H1 (cell line): ENCODE data around the gene ADRB2. TPM values are rescaled to one million over a fixed set of nuclear protein-coding genes. Genes with fewer than 3 reads are reported as not detected.

Experiments
- CTCF ChIA-PET: fragments of 300-600 bp; sonication (Branson Sonifier 250); formaldehyde crosslinking; loops from one replicate; lab custom pipeline; 2021; ENCODE audit not compliant: partially characterized antibody; lab: Charles Lee
- POLR2A ChIA-PET: fragments of 300-600 bp; sonication (Branson Sonifier 250); formaldehyde crosslinking; loops from one replicate; lab custom pipeline; 2021; ENCODE audit warnings: inconsistent platforms; ENCODE audit not compliant: partially characterized antibody; lab: Charles Lee
- DNase-seq, 2 experiments: peaks; one replicate each; pipeline versions ENCODE4 v3.0.0 to v3.0.0-alpha.2; 2010 to 2022; ENCODE audit warnings: low spot score in 2 of 2, low read depth in 1 of 2, mixed read lengths in 1 of 2
- FAIRE-seq: peaks from 2 replicates; lab custom pipeline; 2011; peaks lifted over from hg19 to GRCh38; lab: Jason Lieb, UNC
- H2AFZ ChIP-seq: 2 replicates; pipeline ENCODE4 v1.8.1; 2012; ENCODE audit warnings: low read length, inconsistent platforms
- H2AK5ac ChIP-seq: 2 replicates; pipeline ENCODE4 v1.6.1; 2013; ENCODE audit warnings: low read depth, low read length
- H2BK120ac ChIP-seq: replicated peaks from 2 replicates; pipeline ENCODE3; 2013; ENCODE audit warnings: low read depth, low read length, inconsistent platforms
- H2BK12ac ChIP-seq: 2 replicates; pipeline ENCODE4 v1.6.1; 2013; ENCODE audit warnings: low read depth, low read length
- H2BK15ac ChIP-seq: 2 replicates; pipeline ENCODE4 v1.6.1; 2013; ENCODE audit warnings: low read length
- H2BK20ac ChIP-seq: 2 replicates; pipeline ENCODE4 v1.6.1; 2013; ENCODE audit warnings: low read length
- H2BK5ac ChIP-seq: 2 replicates; pipeline ENCODE4 v1.6.1; 2013; ENCODE audit warnings: low read depth, low read length
- H3K14ac ChIP-seq: 2 replicates; pipeline ENCODE4 v1.6.1; 2013; ENCODE audit warnings: inconsistent platforms; ENCODE audit not compliant: insufficient read length
- H3K18ac ChIP-seq: 2 replicates; pipeline ENCODE4 v1.6.1; 2013; ENCODE audit warnings: low read length; ENCODE audit errors: extremely low read depth
- H3K23ac ChIP-seq: 2 replicates; pipeline ENCODE4 v1.6.1; 2013; ENCODE audit warnings: inconsistent platforms; ENCODE audit not compliant: insufficient read length
- H3K23me2 ChIP-seq: 2 replicates; pipeline ENCODE4 v1.6.1; 2013; ENCODE audit warnings: low read depth, low read length
- H3K27ac ChIP-seq: 2 replicates; pipeline ENCODE4 v1.6.1; 2011; ENCODE audit warnings: low read depth, low read length, inconsistent platforms
- H3K27me3 ChIP-seq, 4 experiments: replicated peaks in 1 of 4; 1 replicate in 1 of 4; 2 replicates in 3 of 4; pipeline versions ENCODE4 v1.6.1 to v1.8.1; 2011 to 2013; ENCODE audit warnings: low read length in 3 of 4, mild to moderate bottlenecking in 3 of 4, inconsistent platforms in 2 of 4, mixed read lengths in 2 of 4, moderate library complexity in 1 of 4; ENCODE audit not compliant: control insufficient read depth in 3 of 4, insufficient read depth in 3 of 4; ENCODE audit errors: extremely low read depth in 1 of 4
- H3K36me3 ChIP-seq, 4 experiments: 2 replicates each; pipeline versions ENCODE4 v1.6.1 to v1.8.1; 2011 to 2013; ENCODE audit warnings: mild to moderate bottlenecking in 4 of 4, low read length in 3 of 4, moderate library complexity in 2 of 4, control low read depth in 1 of 4, inconsistent platforms in 1 of 4; ENCODE audit not compliant: insufficient read depth in 4 of 4, control insufficient read depth in 2 of 4
- H3K4ac ChIP-seq: replicated peaks from 2 replicates; pipeline ENCODE3; 2013; ENCODE audit warnings: low read length, low read depth, mixed read lengths, inconsistent platforms; ENCODE audit not compliant: insufficient read length
- H3K4me1 ChIP-seq, 4 experiments: replicated peaks in 1 of 4; 1 replicate in 1 of 4; 2 replicates in 3 of 4; pipeline versions ENCODE4 v1.6.1 to v1.8.1; 2011 to 2013; ENCODE audit warnings: low read length in 3 of 4, inconsistent platforms in 2 of 4, mixed read lengths in 1 of 4; ENCODE audit not compliant: insufficient read depth in 4 of 4, control insufficient read depth in 3 of 4
- H3K4me2 ChIP-seq, 2 experiments: 2 replicates each; pipeline versions ENCODE4 v1.6.1 to v1.8.1; 2011 to 2013; ENCODE audit warnings: low read depth in 2 of 2, low read length in 2 of 2, control low read depth in 1 of 2, inconsistent platforms in 1 of 2, mild to moderate bottlenecking in 1 of 2; ENCODE audit not compliant: insufficient read depth in 1 of 2
- H3K4me3 ChIP-seq, 4 experiments: fragments of 200-600, 300-600 bp in 1 of 4; sonication (generic), shearing (Covaris generic), sonication (Bioruptor Twin) in 1 of 4; 2 replicates each; pipeline versions ENCODE4 v1.5.1 to v1.8.1; 2011 to 2016; ENCODE audit warnings: low read length in 4 of 4, low read depth in 3 of 4, control low read depth in 2 of 4, inconsistent platforms in 2 of 4, mild to moderate bottlenecking in 2 of 4, mixed read lengths in 1 of 4, moderate library complexity in 1 of 4; ENCODE audit not compliant: insufficient read depth in 2 of 4; ENCODE audit errors: extremely low read depth in 1 of 4
- H3K56ac ChIP-seq: replicated peaks from 2 replicates; pipeline ENCODE3; 2013; ENCODE audit warnings: low read depth, mild to moderate bottlenecking, mixed read lengths, low read length, inconsistent platforms; ENCODE audit not compliant: insufficient read length
- H3K79me1 ChIP-seq: 2 replicates; pipeline ENCODE4 v1.6.1; 2013; ENCODE audit warnings: low read depth, low read length, control low read depth
- H3K79me2 ChIP-seq, 2 experiments: 2 replicates each; pipeline versions ENCODE4 v1.6.1 to v1.8.1; 2012 to 2013; ENCODE audit warnings: low read length in 2 of 2, mild to moderate bottlenecking in 2 of 2, inconsistent platforms in 1 of 2; ENCODE audit not compliant: insufficient read depth in 2 of 2, control insufficient read depth in 1 of 2
- H3K9ac ChIP-seq, 4 experiments: replicated peaks in 1 of 4; 1 replicate in 1 of 4; 2 replicates in 3 of 4; pipeline versions ENCODE4 v1.6.1 to v1.8.1; 2011 to 2013; ENCODE audit warnings: low read depth in 3 of 4, low read length in 3 of 4, control low read depth in 2 of 4, mild to moderate bottlenecking in 2 of 4, moderate library complexity in 2 of 4, inconsistent platforms in 1 of 4; ENCODE audit errors: extremely low read depth in 1 of 4
- H3K9me3 ChIP-seq, 2 experiments: 2 replicates each; pipeline versions ENCODE4 v1.6.1 to v1.8.1; 2012 to 2013; ENCODE audit warnings: mild to moderate bottlenecking in 2 of 2, moderate library complexity in 2 of 2, control low read depth in 1 of 2, inconsistent platforms in 1 of 2, low read depth in 1 of 2, low read length in 1 of 2, mixed read lengths in 1 of 2; ENCODE audit not compliant: insufficient read depth in 2 of 2
- H4K20me1 ChIP-seq, 2 experiments: replicated peaks in 1 of 2; 2 replicates each; pipeline versions ENCODE3 to v1.8.1; 2011 to 2013; ENCODE audit warnings: inconsistent platforms in 2 of 2, low read length in 2 of 2, mild to moderate bottlenecking in 1 of 2; ENCODE audit not compliant: insufficient read depth in 2 of 2, control insufficient read depth in 1 of 2
- H4K5ac ChIP-seq: 2 replicates; pipeline ENCODE4 v1.6.1; 2013; ENCODE audit warnings: low read length, low read depth, mixed read lengths, inconsistent platforms; ENCODE audit not compliant: insufficient read length
- H4K8ac ChIP-seq: 2 replicates; pipeline ENCODE4 v1.8.0; 2013; ENCODE audit warnings: mild to moderate bottlenecking, moderate library complexity, low read length, inconsistent platforms; ENCODE audit not compliant: insufficient read depth; ENCODE audit errors: extremely low read depth
- H4K91ac ChIP-seq: replicated peaks from 2 replicates; pipeline ENCODE3; 2013; ENCODE audit warnings: low read length, mixed read lengths, inconsistent platforms; ENCODE audit not compliant: insufficient read length
- CEBPB ChIP-seq: IDR thresholded peaks from 2 replicates; pipeline ENCODE4 v1.6.1; 2012; ENCODE audit warnings: low read depth, low read length
- JUN ChIP-seq: IDR thresholded peaks from 2 replicates; pipeline ENCODE4 v1.6.1; 2011; ENCODE audit warnings: low read depth, mild to moderate bottlenecking, improper control_type of control experiment, low read length
- JUND ChIP-seq: IDR thresholded peaks from 2 replicates; pipeline ENCODE4 v1.6.1; 2011; ENCODE audit warnings: mild to moderate bottlenecking, improper control_type of control experiment, low read length
- SIN3A ChIP-seq, 2 experiments: IDR thresholded peaks in 1 of 2; conservative IDR thresholded peaks in 1 of 2; 2 replicates each; pipeline ENCODE4 v1.6.1; 2011 to 2012; ENCODE audit warnings: low read length in 2 of 2, improper control_type of control experiment in 1 of 2, low read depth in 1 of 2, mild to moderate bottlenecking in 1 of 2
- TAF1 ChIP-seq: IDR thresholded peaks from 2 replicates; pipeline ENCODE4 v1.6.1; 2011; ENCODE audit warnings: mild to moderate bottlenecking, low read depth, low read length
- TBP ChIP-seq: IDR thresholded peaks from 2 replicates; pipeline ENCODE4 v1.6.1; 2011; ENCODE audit warnings: low read depth, low read length, improper control_type of control experiment
- USF2 ChIP-seq: IDR thresholded peaks from 2 replicates; pipeline ENCODE4 v1.6.1; 2011; ENCODE audit warnings: low read length, improper control_type of control experiment
- WGBS, 2 experiments: shearing (Covaris generic) in 1 of 2; methylation state at CpG; one replicate each; pipeline versions ENCODE4 v1.1.6 to v1.1.7; 2013 to 2015; ENCODE audit warnings: low lambda C conversion rate in 2 of 2, mixed read lengths in 2 of 2, inconsistent platforms in 1 of 2, low coverage in 1 of 2, missing lambda C conversion rate in 1 of 2; ENCODE audit not compliant: insufficient replicate concordance in 2 of 2, insufficient coverage in 1 of 2, insufficient read length in 1 of 2; ENCODE audit errors: extremely low coverage in 1 of 2, missing lambda C conversion rate in 1 of 2; 5-methylcytosine and 5-hydroxymethylcytosine counted together
- polyA plus RNA-seq, 7 experiments: library from polyadenylated mRNA; depleted of rRNA in 3 of 7; stranded (reverse) in 5 of 7; unstranded in 2 of 7; fragments of >200 nt in 5 of 7; fragments of 200-250 nt in 2 of 7; gene quantifications; 1 replicate in 5 of 7; 2 replicates in 1 of 7; 4 replicates in 1 of 7; pipeline versions ENCODE4 v1.2.1 to v1.2.3, GENCODE V29; 2011 to 2013; ENCODE audit warnings: missing spikeins in 2 of 7, mixed read lengths in 2 of 7
- total RNA-seq: library from RNA; stranded (reverse); fragmentation: NEBNext Ultra II Directional; extraction: Animal tissue kit (Norgen Biotek cat#: 25700); gene quantifications from 2 replicates; pipeline ENCODE4 v1.2.1, GENCODE V29; 2021

The ADRB2 gene
- total and polyA plus RNA-seq, 2 of the 8 experiments (the other 6 are each of a cell fraction or from before 2014, with no cell fraction given), result 0.65 to 0.77 TPM

- Histone ChIP-seq H4K5ac (no peak overlapping the region), H3K79me2 (no peaks in the 10 kb centered on the region), H4K8ac (no peak overlapping the region), H2AFZ (no peak overlapping the region), H3K27me3 (no peaks in the 10 kb centered on the region), H2BK20ac (no peak overlapping the region), H4K20me1 (no peaks in the 10 kb centered on the region), H3K79me1 (no peaks in the 10 kb centered on the region), H3K18ac (no peak overlapping the region), H4K91ac (no peak overlapping the region), H3K23me2 (no peaks in the 10 kb centered on the region; the same call in 1 of the 2 replicates), H3K56ac (no peak overlapping the region), H3K23ac (no peak overlapping the region), H2AK5ac (no peak overlapping the region), H2BK120ac (no peak overlapping the region), H2BK12ac (no peak overlapping the region), H3K4me3 (no peak overlapping the region), H3K4ac (no peak overlapping the region), H3K36me3 (no peaks in the 10 kb centered on the region), H3K9me3 (no peaks in the 10 kb centered on the region), H3K27ac (no peak overlapping the region), H3K14ac (no peak overlapping the region), H2BK15ac (no peak overlapping the region), H3K4me1 (no peaks in the 10 kb centered on the region), H2BK5ac (no peak overlapping the region), H3K9ac (no peak overlapping the region), H3K4me2 (no peak overlapping the region)
- DNase-seq, result no peak
- no peak for TF ChIP-seq TAF1
- no peak for TF ChIP-seq JUN
- no peak for TF ChIP-seq CEBPB
- TF ChIP-seq USF2, result no peak
- TF ChIP-seq TBP, result no peak
- TF ChIP-seq SIN3A (conservative IDR thresholded peaks at IDR 0.05 in 1 of 2, IDR thresholded peaks at IDR 0.05 in 1 of 2; ENCODE audit: low read depth in 1 of 2, low read length in 2 of 2), result no peak
- TF ChIP-seq JUND, result no peak
- ChIA-PET CTCF (interaction anchor here (0.6 to 1.5 kb wide), 9 partner anchors 9 to 553 kb away, joined by 3 to 5 read pairs (median 3); no protein-coding TSS in a partner anchor), POLR2A (no interaction called here)
- WGBS, 2 experiments, result 48% methylated on average over 2 of the region's 2 CpGs; no CpG with 5 or more reads in 1 of the 2 experiments
- FAIRE-seq, result no peak
These were observed 11.3 kb upstream of the ADRB2 start for GRCh38 chr5:148815086-148815485.
